ENCODE measurements around the gene FANCF.

DNA sequence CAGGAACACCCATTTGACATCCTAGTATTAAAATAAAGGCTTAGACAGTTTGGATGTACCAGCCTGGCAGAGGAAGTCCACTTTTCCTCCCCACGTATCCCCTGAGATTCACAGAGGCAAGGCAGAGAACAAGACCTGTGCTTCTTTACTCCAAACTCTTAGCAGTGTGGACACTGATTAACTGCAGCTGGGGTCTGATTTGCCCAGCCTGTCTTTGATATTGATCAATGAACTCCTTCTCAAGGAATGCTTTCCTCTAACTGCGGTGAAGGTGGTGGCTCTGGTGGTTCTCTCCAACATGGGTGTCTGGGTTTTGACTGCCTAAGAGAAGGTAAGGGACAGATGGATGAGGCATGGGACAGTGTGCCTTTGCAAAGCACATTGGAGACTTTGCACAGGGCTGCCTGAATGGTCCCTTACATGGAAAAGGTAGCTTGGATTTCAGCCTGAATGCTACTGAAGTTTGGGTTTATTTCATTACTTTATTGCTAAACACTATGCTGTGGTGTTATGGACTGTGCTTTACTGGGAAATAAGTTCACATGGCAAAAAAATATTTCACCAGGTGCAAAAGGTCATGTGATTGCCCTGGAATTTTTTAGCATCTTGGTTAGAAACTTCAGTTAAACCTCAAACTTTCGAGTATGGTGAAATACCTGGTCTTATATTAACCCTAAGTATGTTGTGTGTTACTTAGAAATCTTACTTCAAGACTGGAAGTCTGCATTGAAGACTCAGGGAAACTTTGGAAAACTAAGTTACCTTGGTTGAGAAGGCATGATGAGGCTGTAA lies 42.6 kb upstream of the FANCF start:
- TF ChIP-seq, protein P1, sequence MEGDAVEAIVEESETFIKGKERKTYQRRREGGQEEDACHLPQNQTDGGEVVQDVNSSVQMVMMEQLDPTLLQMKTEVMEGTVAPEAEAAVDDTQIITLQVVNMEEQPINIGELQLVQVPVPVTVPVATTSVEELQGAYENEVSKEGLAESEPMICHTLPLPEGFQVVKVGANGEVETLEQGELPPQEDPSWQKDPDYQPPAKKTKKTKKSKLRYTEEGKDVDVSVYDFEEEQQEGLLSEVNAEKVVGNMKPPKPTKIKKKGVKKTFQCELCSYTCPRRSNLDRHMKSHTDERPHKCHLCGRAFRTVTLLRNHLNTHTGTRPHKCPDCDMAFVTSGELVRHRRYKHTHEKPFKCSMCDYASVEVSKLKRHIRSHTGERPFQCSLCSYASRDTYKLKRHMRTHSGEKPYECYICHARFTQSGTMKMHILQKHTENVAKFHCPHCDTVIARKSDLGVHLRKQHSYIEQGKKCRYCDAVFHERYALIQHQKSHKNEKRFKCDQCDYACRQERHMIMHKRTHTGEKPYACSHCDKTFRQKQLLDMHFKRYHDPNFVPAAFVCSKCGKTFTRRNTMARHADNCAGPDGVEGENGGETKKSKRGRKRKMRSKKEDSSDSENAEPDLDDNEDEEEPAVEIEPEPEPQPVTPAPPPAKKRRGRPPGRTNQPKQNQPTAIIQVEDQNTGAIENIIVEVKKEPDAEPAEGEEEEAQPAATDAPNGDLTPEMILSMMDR (IDR thresholded peaks at IDR 0.05), result no peak
- TF ChIP-seq POLR2A (IDR thresholded peaks at IDR 0.05), result no peak

All from testis (tissue), 2 donors.